HL-60 (cell line): ENCODE results near the gene WIZ.

Experiments
- CTCF ChIP-seq: IDR thresholded peaks from one replicate; pipeline ENCODE4 v1.5.1; 2011; ENCODE audit warnings: low read length, control low read depth, inconsistent platforms; ENCODE audit not compliant: insufficient read depth
- GABPA ChIP-seq: IDR thresholded peaks from 2 replicates; pipeline ENCODE4 v1.6.1; 2012; ENCODE audit warnings: low read depth
- POLR2AphosphoS5 ChIP-seq: IDR thresholded peaks from 2 replicates; pipeline ENCODE4 v1.6.1; 2012; ENCODE audit warnings: low read depth
- REST ChIP-seq: IDR thresholded peaks from 2 replicates; pipeline ENCODE4 v1.6.1; 2012; ENCODE audit warnings: low read depth; ENCODE audit not compliant: insufficient replicate concordance
- SPI1 ChIP-seq: IDR thresholded peaks from 2 replicates; pipeline ENCODE4 v1.6.1; 2012; ENCODE audit warnings: low read depth, mild to moderate bottlenecking, borderline replicate concordance

GRCh38 chr19:15427350-15427700 is 22.4 kb downstream of the WIZ start:
- TF ChIP-seq SPI1 (no peak), CTCF (no peak), GABPA (no peak), POLR2AphosphoS5 (no peak), REST (no peak)
